ENCODE measurements around the gene P3H3.

The P3H3 gene

GRCh38 chr12:6825398-6826124 is 2.6 kb upstream of the P3H3 start:
- Histone ChIP-seq H3K4me3 (ENCODE audit: low read depth, low read length) (no peak overlapping the region), H3K4me1 (ENCODE audit: control insufficient read depth, insufficient read depth, low read length) (peaks cover 6% of the 10 kb centered on the region; the same call in 1 of the 2 replicates), H3K27ac (ENCODE audit: extremely low read depth, low read depth, low read length) (no peak overlapping the region), H3K9me3 (ENCODE audit: control insufficient read depth, insufficient read depth, low read depth, low read length) (no peaks in the 10 kb centered on the region), H3K36me3 (ENCODE audit: control insufficient read depth in 2 of 2, insufficient read depth in 1 of 2, low read length in 2 of 2) (peaks cover 0 to 11% of the 10 kb centered on the region in 2 experiments; a peak in 1 of 3 replicates)
- ChIA-PET POLR2A (interaction anchor here (0.7 to 1.2 kb wide), 2 partner anchors 26 to 59 kb away, joined by 3 read pairs; partner anchors contain the start of gene CDCA3), CTCF (interaction anchor here (0.5 to 8.1 kb wide), 37 partner anchors 9 to 1281 kb away, joined by 3 to 116 read pairs (median 4); partner anchors contain the start of genes CDCA3, GNB3, LAG3 and LPAR5)
- TF ChIP-seq ZNF621 (tag by site-specific recombination; IDR thresholded peaks at IDR 0.05), result no peak
- TF ChIP-seq ZBTB44 (tag by site-specific recombination; IDR thresholded peaks at IDR 0.05), result no peak
- TF ChIP-seq ZNF768 (tag by site-specific recombination; IDR thresholded peaks at IDR 0.05), result no peak
- TF ChIP-seq ZNF416 (tag by site-specific recombination; IDR thresholded peaks at IDR 0.05), result no peak
- TF ChIP-seq ZNF677 (tag by site-specific recombination; IDR thresholded peaks at IDR 0.05), result no peak
- TF ChIP-seq ZNF169 (tag by site-specific recombination; IDR thresholded peaks at IDR 0.05), result no peak
- no peak for TF ChIP-seq BCL6B (tag by site-specific recombination; IDR thresholded peaks at IDR 0.05)
- no peak for TF ChIP-seq ZNF423 (tag by site-specific recombination; IDR thresholded peaks at IDR 0.05)
- no peak for TF ChIP-seq EGR2 (tag by site-specific recombination; IDR thresholded peaks at IDR 0.05; ENCODE audit: low read depth)
- TF ChIP-seq ZNF510 (tag by site-specific recombination; IDR thresholded peaks at IDR 0.05; ENCODE audit: insufficient replicate concordance), result no peak
- no peak for TF ChIP-seq GLI4 (tag by site-specific recombination; IDR thresholded peaks at IDR 0.05)
- no peak for TF ChIP-seq ZNF2 (tag by site-specific recombination; IDR thresholded peaks at IDR 0.05)
- TF ChIP-seq ZNF776 (tag by site-specific recombination; IDR thresholded peaks at IDR 0.05; ENCODE audit: borderline replicate concordance), result no peak
- peak; percentile 57; the same call in 1 of the 2 replicates for TF ChIP-seq ZBTB48 (tag by site-specific recombination; IDR thresholded peaks at IDR 0.05)
- TF ChIP-seq ZNF404 (tag by site-specific recombination; IDR thresholded peaks at IDR 0.05), result no peak
- no peak for TF ChIP-seq ZNF114 (tag by site-specific recombination; IDR thresholded peaks at IDR 0.05)
- no peak for TF ChIP-seq KLF9 (tag by site-specific recombination; IDR thresholded peaks at IDR 0.05; ENCODE audit: low read depth)
- TF ChIP-seq ZNF335 (tag by site-specific recombination; conservative IDR thresholded peaks at IDR 0.05), result no peak
- peak; percentile 82; the same call in 1 of the 2 replicates for TF ChIP-seq ZNF600 (tag by site-specific recombination; IDR thresholded peaks at IDR 0.05)
- TF ChIP-seq ZNF654 (tag by site-specific recombination; IDR thresholded peaks at IDR 0.05; ENCODE audit: low read depth), result peak; percentile 97
- TF ChIP-seq ZNF366 (tag by site-specific recombination; conservative IDR thresholded peaks at IDR 0.05), result peak; percentile 92
- TF ChIP-seq ZNF558 (tag by site-specific recombination; IDR thresholded peaks at IDR 0.05), result peak; percentile 18; the same call in 1 of the 2 replicates
- TF ChIP-seq REPIN1 (tag by site-specific recombination; IDR thresholded peaks at IDR 0.05; ENCODE audit: low read depth), result no peak
- no peak for TF ChIP-seq ZNF837 (tag by site-specific recombination; IDR thresholded peaks at IDR 0.05)
- TF ChIP-seq ZNF544 (tag by site-specific recombination; IDR thresholded peaks at IDR 0.05), result no peak
- no peak for TF ChIP-seq ZNF140 (tag by site-specific recombination; IDR thresholded peaks at IDR 0.05)
- no peak for TF ChIP-seq ZNF473 (tag by site-specific recombination; IDR thresholded peaks at IDR 0.05)
- no peak for TF ChIP-seq ZBTB11 (tag by site-specific recombination; conservative IDR thresholded peaks at IDR 0.05; ENCODE audit: low read depth)
- no peak; the same call in 1 of the 2 replicates for TF ChIP-seq ZNF660 (tag by site-specific recombination; IDR thresholded peaks at IDR 0.05)
- no peak for TF ChIP-seq ZNF571 (tag by site-specific recombination; IDR thresholded peaks at IDR 0.05)
- TF ChIP-seq ATF2 (tag by site-specific recombination; IDR thresholded peaks at IDR 0.05; ENCODE audit: low read depth), result no peak
- TF ChIP-seq ZNF16 (tag by site-specific recombination; IDR thresholded peaks at IDR 0.05; ENCODE audit: low read depth), result no peak
